ENCODE measurements around the gene CEP128. TPM values are rescaled to one million over a fixed set of nuclear protein-coding genes. Genes with fewer than 3 reads are reported as not detected.

Gene CEP128
- total RNA-seq, 4 donors from 2014 or later, result 7.4 to 30.4 (median 11.7) TPM

- DNase-seq (ENCODE audit: low spot score in 2 of 2), result no peak
- H3K4me1 ChIP-seq, result no peaks in the 10 kb centered on the region
- H3K27ac ChIP-seq, result no peak overlapping the region
- TF ChIP-seq CTCF (IDR thresholded peaks at IDR 0.05) (no peak), EP300 (IDR thresholded peaks at IDR 0.05) (no peak), POLR2AphosphoS5 (IDR thresholded peaks at IDR 0.05) (no peak), POLR2A (IDR thresholded peaks at IDR 0.05) (no peak)
- no peaks in the 10 kb centered on the region for H3K27me3 ChIP-seq
- no peak overlapping the region for H3K4me3 ChIP-seq
- H3K9me3 ChIP-seq, result no peaks in the 10 kb centered on the region
- WGBS, result 96% methylated on average over 1 of the region's 1 CpG
- no peaks in the 10 kb centered on the region for H3K36me3 ChIP-seq
These were observed 164.9 kb downstream of the CEP128 start for GRCh38 chr14:80776657-80777056.

DNA sequence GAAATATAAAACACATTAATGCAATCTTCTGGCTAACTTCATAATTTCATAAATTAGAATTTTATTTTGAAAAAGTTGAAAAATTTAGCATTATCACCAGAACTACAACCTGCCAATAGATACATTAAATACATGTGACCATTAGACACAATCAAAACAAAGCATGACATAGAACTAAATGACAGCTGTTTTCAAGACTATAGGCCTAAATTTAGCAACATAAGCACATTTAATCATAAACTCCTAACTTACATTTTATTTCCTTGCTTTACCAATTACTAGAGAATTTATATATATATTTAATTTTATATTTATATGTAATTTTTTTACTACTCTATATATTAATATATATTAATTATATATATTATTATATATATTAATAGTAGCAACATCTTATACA lies 165.4 kb downstream of the CEP128 start:
- Histone ChIP-seq H3K36me3 (no peaks in the 10 kb centered on the region), H3K27me3 (no peaks in the 10 kb centered on the region), H3K9me3 (no peaks in the 10 kb centered on the region), H3K4me1 (no peaks in the 10 kb centered on the region), H3K27ac (no peak overlapping the region), H3K4me3 (no peak overlapping the region)
- DNase-seq (ENCODE audit: low spot score in 2 of 2), result no peak
- TF ChIP-seq POLR2AphosphoS5 (IDR thresholded peaks at IDR 0.05) (no peak), EP300 (IDR thresholded peaks at IDR 0.05) (no peak), POLR2A (IDR thresholded peaks at IDR 0.05) (no peak), CTCF (IDR thresholded peaks at IDR 0.05) (no peak)

GRCh38 chr14:80772504-80772903 lies 169.0 kb downstream of the CEP128 start:
- H3K27me3 ChIP-seq, result no peaks in the 10 kb centered on the region
- WGBS, result 84% methylated on average over 3 of the region's 5 CpGs

GRCh38 chr14:80771201-80771600 lies 170.3 kb downstream of the CEP128 start:
- TF ChIP-seq POLR2AphosphoS5 (IDR thresholded peaks at IDR 0.05), result no peak
- TF ChIP-seq POLR2A (IDR thresholded peaks at IDR 0.05), result no peak
- no peak for TF ChIP-seq EP300 (IDR thresholded peaks at IDR 0.05)
- WGBS, result 74% methylated on average over 1 of the region's 1 CpG
- no peaks in the 10 kb centered on the region for H3K9me3 ChIP-seq

More at GRCh38 chr14:80772504-80772903, 169.0 kb downstream of the CEP128 start:
- H3K36me3 ChIP-seq, result no peaks in the 10 kb centered on the region
- peaks cover 6% of the 10 kb centered on the region for H3K4me1 ChIP-seq
- H3K9me3 ChIP-seq, result no peaks in the 10 kb centered on the region
- DNase-seq (ENCODE audit: low spot score in 2 of 2), result no peak
- TF ChIP-seq EP300 (IDR thresholded peaks at IDR 0.05) (no peak), POLR2AphosphoS5 (IDR thresholded peaks at IDR 0.05) (no peak), POLR2A (IDR thresholded peaks at IDR 0.05) (no peak), CTCF (IDR thresholded peaks at IDR 0.05) (no peak)
- no peak overlapping the region for H3K4me3 ChIP-seq
- H3K27ac ChIP-seq, result no peak overlapping the region

GRCh38 chr14:80770114-80770908 lies 171.2 kb downstream of the CEP128 start:
- no peaks in the 10 kb centered on the region for H3K9me3 ChIP-seq
- no peaks in the 10 kb centered on the region for H3K27me3 ChIP-seq
- WGBS, result 50% methylated on average over 1 of the region's 1 CpG
- H3K36me3 ChIP-seq, result no peaks in the 10 kb centered on the region
- DNase-seq (ENCODE audit: low spot score in 2 of 2), result no peak
- peaks cover 6% of the 10 kb centered on the region for H3K4me1 ChIP-seq
- no peak overlapping the region for H3K27ac ChIP-seq
- TF ChIP-seq POLR2AphosphoS5 (IDR thresholded peaks at IDR 0.05) (no peak), CTCF (IDR thresholded peaks at IDR 0.05) (no peak), POLR2A (IDR thresholded peaks at IDR 0.05) (no peak), EP300 (IDR thresholded peaks at IDR 0.05) (no peak)
- no peak overlapping the region for H3K4me3 ChIP-seq

More at GRCh38 chr14:80771201-80771600, 170.3 kb downstream of the CEP128 start:
- H3K27ac ChIP-seq, result no peak overlapping the region
- no peaks in the 10 kb centered on the region for H3K36me3 ChIP-seq
- no peak for DNase-seq (ENCODE audit: low spot score in 2 of 2)
- H3K4me1 ChIP-seq, result peaks cover 6% of the 10 kb centered on the region
- H3K4me3 ChIP-seq, result no peak overlapping the region
- H3K27me3 ChIP-seq, result no peaks in the 10 kb centered on the region

Data from suprapubic skin (tissue), 4 donors.